Retinal pigment epithelial cell (primary cell): ENCODE results near the gene ZNF723.
"Not testable (repeated sequence)": the region's sequence is repeated elsewhere in the genome, so short reads cannot be mapped to it uniquely, and the experiment has no call there.

Experiments
- DNase-seq: peaks from one replicate; pipeline ENCODE4 v3.0.0-alpha.2; 2010; ENCODE audit warnings: low read depth
- H3K4me3 ChIP-seq: 2 replicates; pipeline ENCODE4 v1.5.1; 2011; ENCODE audit warnings: mild to moderate bottlenecking, low read length, control low read depth, moderate library complexity
- TF ChIP-seq, protein P1 (sequence below): conservative IDR thresholded peaks from 2 replicates; pipeline ENCODE4 v1.5.1; 2011; ENCODE audit warnings: low read depth, low read length, control low read depth, inconsistent platforms

The ZNF723 gene

DNA sequence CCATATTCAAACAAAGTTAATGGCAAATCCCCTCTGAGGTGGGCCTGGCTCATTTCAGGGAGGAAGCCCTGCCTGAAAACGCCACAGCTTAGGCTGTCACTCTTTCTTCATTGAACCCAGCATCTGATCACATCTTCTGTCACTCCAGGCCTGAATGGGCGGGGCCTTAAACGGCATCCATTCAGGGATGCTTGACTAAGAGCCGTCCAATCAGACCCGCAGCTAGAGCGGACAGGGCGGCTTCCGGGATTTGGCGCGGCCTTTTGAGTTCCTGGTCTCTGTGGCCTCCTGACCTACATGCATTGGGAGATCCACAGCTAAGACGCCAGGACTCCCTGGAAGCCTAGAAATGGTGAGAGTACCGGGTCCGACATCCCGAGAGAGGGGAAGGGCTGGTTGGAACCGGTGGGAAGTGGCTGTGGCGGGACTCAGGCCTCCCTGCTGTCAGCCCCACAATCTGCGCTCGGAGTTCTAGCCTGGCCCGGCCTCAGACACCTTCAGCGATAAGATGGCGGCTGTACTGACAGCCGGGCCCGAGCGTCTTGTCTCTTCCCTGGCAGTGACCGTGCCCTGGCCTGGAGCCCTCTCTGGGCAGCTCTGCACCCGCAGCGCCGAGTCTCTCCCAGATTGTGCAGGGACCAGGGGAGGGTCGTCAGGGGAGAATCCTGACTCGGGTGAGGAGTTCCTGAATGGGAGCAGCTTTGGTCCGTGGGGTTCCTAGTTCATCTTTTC lies at the start of gene ZNF723:
ZNF723 (plus strand) TSS at position 261 of the 732 bp plus-strand sequence; CDS start at position 350, 89 bp downstream.
- TF ChIP-seq, protein P1, sequence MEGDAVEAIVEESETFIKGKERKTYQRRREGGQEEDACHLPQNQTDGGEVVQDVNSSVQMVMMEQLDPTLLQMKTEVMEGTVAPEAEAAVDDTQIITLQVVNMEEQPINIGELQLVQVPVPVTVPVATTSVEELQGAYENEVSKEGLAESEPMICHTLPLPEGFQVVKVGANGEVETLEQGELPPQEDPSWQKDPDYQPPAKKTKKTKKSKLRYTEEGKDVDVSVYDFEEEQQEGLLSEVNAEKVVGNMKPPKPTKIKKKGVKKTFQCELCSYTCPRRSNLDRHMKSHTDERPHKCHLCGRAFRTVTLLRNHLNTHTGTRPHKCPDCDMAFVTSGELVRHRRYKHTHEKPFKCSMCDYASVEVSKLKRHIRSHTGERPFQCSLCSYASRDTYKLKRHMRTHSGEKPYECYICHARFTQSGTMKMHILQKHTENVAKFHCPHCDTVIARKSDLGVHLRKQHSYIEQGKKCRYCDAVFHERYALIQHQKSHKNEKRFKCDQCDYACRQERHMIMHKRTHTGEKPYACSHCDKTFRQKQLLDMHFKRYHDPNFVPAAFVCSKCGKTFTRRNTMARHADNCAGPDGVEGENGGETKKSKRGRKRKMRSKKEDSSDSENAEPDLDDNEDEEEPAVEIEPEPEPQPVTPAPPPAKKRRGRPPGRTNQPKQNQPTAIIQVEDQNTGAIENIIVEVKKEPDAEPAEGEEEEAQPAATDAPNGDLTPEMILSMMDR = no peak
- no peak for DNase-seq
- no peak within 1 kb of the TSS for H3K4me3 ChIP-seq

- no peak for DNase-seq
- H3K4me3 ChIP-seq = no peak within 1 kb of the TSS
- TF ChIP-seq, protein P1 = no peak
Observed at GRCh38 chr19:22783651-22784410, 48.3 kb upstream of the ZNF723 start, which contains the start of gene ZNF99. ZNF99 (minus strand) TSS chr19:22784151; CDS start chr19:22784016, 135 bp downstream.

- H3K4me3 ChIP-seq, DNase-seq: not testable (repeated sequence)
Observed at GRCh38 chr19:22792863-22793262, 39.2 kb upstream of the ZNF723 start.

DNA sequence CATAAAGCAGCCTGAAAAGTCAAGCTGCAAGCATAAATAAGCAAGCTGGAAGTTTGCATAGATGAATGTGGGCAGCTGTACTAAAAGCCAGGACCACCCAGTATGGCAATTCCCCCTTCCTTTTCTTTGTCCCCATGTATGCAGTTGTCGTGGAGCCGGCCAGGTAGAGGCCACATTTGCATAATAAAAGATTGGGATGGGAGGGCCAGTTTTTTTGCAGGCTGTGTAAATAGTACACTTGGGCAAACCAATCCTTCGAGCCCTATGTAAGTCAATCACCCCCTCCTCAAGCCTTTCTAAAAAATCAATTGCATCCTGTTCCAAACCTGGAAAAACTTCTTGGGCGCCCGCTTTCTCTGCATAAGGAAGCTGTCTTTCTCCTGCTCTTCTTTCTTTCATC lies 35.1 kb upstream of the ZNF723 start:
- TF ChIP-seq, protein P1 = no peak

GRCh38 chr19:22806418-22806817 lies 25.7 kb upstream of the ZNF723 start:
- TF ChIP-seq, protein P1 = no peak
- DNase-seq = no peak

More for the DNA sequence above, 35.1 kb upstream of the ZNF723 start:
- no peak overlapping the region for H3K4me3 ChIP-seq
- no peak for DNase-seq

GRCh38 chr19:22807061-22807835 lies 24.8 kb upstream of the ZNF723 start:
- H3K4me3 ChIP-seq = no peak overlapping the region
- TF ChIP-seq, protein P1 = no peak
- DNase-seq = no peak

More at GRCh38 chr19:22806418-22806817, 25.7 kb upstream of the ZNF723 start:
- no peak overlapping the region for H3K4me3 ChIP-seq

- DNase-seq = no peak
- H3K4me3 ChIP-seq = no peak overlapping the region
- TF ChIP-seq, protein P1 = no peak
Observed at GRCh38 chr19:22814124-22814523, 18.0 kb upstream of the ZNF723 start.
